HG02870 (cell line): ENCODE results near the gene LRRC55.

ENCODE experiments used
- ATAC-seq: cut with Tn5 transposase; IDR thresholded peaks from one replicate; pipeline ENCODE4 v1.9.1; 2021; ENCODE audit warnings: mild to moderate bottlenecking, moderate library complexity; ENCODE audit not compliant: unreplicated experiment

The LRRC55 gene

DNA sequence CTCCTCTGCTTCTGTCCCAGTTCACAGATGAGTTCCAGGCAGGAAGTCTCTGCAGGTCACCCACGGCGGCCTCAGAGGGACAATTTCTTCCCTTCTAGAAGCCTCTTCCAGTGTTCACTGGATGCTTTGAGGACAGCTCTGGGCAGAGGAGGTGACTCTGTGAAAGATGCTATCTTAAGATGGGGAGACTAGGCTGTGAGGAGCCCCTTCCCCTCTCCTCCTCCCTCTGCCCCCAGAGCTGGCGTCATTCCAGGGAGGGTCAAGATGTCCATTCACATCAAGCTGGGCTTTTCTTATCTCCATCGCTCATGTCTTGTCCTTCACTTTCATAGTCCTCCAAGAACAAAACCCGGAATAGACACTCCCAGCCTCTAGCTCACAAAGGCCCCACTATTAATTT, 51.9 kb downstream of the LRRC55 start:
- ATAC-seq = no peak

DNA sequence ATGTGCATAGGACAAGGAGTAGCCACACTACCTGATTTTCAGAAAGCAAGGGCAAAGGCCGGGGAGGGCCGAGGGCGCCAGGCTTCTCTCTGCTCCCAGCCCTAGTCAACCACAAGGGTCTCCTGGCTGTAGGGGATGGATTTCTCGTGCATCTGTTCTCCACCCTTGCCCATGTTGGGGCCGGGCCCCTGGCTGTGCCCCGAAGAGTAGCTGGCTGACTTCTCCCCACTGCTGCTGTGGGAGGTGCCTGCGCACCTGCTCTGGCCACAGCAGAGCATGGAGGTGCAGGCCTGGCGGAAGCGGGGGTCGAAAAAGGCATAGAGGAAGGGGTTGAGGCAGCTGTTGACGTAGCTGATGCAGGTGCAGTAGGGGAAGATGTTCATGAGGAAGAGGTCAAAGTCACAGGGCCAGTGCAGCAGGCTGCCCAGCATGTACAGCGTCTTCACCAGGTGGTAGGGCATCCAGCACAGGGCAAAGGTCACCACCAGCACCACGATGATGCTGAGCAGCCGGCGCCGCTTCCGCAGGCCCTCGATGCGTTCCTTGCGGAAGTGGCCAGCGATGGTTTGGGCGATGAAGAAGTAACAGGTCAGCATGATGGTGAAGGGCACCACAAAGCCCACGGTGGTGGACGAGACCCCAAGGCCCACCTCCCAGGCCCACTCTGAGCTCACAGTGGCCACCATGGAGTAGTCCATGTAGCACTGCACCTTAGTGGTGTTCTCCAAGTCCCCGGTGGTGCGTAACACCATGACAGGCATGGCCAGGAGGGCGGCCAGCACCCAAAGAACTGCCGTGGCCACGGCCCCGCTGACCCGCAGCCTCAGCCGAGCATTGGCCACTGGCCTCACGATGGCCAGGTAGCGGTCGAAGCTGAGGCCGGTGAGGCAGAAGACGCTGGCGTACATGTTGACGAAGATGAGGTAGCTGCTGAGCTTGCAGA, 54.3 kb downstream of the LRRC55 start:
- no peak for ATAC-seq

DNA sequence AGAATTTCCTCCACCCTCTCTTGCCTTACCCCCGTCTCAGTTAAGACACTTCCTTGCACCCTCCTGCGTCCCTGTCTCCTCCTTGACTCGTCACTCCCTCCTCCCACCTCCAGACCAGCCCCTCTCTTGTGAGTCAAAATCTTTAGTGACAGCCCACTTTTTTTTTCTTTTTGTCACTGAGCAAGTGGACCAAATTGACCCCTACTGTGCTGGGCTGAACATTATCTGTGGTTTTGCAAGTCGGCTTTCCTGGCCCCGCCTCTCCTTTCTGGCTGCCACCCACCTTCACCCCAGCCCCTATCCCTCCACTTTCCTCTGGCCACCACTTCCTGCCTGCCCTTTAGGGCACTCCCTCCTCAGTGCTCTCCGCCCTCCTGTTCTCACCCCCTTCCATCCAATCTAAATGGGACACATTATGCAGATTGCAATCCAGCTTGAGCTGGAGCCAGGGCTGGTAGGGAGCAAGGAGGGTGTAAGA, 55.5 kb downstream of the LRRC55 start, which contains the start of gene APLNR:
Gene APLNR, minus strand, starts transcription at position 47 of the 478 bp plus-strand sequence. CDS start 246 bp downstream, outside the sequence.
- no peak for ATAC-seq

DNA sequence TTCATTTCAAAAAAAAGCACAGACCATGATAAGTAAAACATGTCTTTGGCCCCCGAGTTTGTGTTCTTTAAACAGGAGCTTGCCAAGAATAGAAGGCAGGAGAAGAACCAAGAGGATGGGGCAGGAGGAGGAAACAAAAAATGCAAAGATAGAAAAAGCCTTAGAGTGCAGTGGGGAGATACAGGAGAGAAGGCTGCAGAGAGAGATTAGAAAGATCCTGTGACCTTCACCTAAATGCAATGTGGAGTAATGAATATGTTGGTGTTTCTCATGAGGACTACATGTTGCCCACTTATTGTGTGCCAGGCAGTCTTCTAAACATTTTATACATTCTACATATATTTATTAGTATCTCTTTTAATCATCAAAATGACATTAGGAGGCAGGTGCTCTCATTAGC, 57.6 kb downstream of the LRRC55 start:
- no peak for ATAC-seq

GRCh38 chr11:57240007-57240406, 58.3 kb downstream of the LRRC55 start:
- no peak for ATAC-seq

- ATAC-seq = no peak
Observed at GRCh38 chr11:57240757-57241156, 59.0 kb downstream of the LRRC55 start.
